Testis (tissue), 3 donors: ENCODE results near the gene ELL2. TPM values are rescaled to one million over a fixed set of nuclear protein-coding genes. Genes with fewer than 3 reads are reported as not detected.

Source experiments
- DNase-seq: peaks from one replicate; pipeline ENCODE4 v3.0.0-alpha.2; 2019
- H3K27ac ChIP-seq, 2 donors: fragments of 200-600 bp; sonication (generic); one replicate each; pipeline ENCODE4 v1.5.1; 2019
- H3K27me3 ChIP-seq: fragments of 200-600 bp; sonication (generic); one replicate; pipeline ENCODE4 v1.5.1; 2019
- H3K36me3 ChIP-seq: fragments of 200-600 bp; sonication (generic); one replicate; pipeline ENCODE4 v1.5.1; 2017; ENCODE audit warnings: low read depth; ENCODE audit errors: missing control alignments
- H3K4me1 ChIP-seq: fragments of 200-600 bp; sonication (generic); one replicate; pipeline ENCODE4 v1.5.1; 2019
- H3K4me3 ChIP-seq, 2 donors: fragments of 200-600 bp; sonication (generic); one replicate each; pipeline ENCODE4 v1.5.1; 2017 to 2019
- H3K9me3 ChIP-seq: fragments of 200-600 bp; sonication (generic); one replicate; pipeline ENCODE4 v1.5.1; 2017
- CTCF ChIP-seq, 3 experiments: fragments of 450-650 bp in 2 of 3; fragments of 200-600 bp in 1 of 3; sonication (generic) in 1 of 3; IDR thresholded peaks; one replicate each; pipeline ENCODE4 v1.5.1; 2016 to 2019; ENCODE audit warnings: antibody characterized with exemption in 3 of 3, mild to moderate bottlenecking in 2 of 3, moderate library complexity in 1 of 3
- POLR2A ChIP-seq: fragments of 450-650 bp; IDR thresholded peaks from one replicate; pipeline ENCODE4 v1.6.1; 2017; ENCODE audit warnings: antibody characterized with exemption, mild to moderate bottlenecking, moderate library complexity
- WGBS, 2 donors: methylation state at CpG; one replicate each; pipeline ENCODE4 v1.1.5; 2018; 5-methylcytosine and 5-hydroxymethylcytosine counted together
- intact Hi-C: fragments of 100-400 bp; cut with DNase I; formaldehyde crosslinking; loops from one replicate; pipeline ENCODE4 v1.15.1; 2023; ENCODE audit warnings: low total_unique reads
- polyA plus RNA-seq: library from polyadenylated mRNA; stranded (reverse); fragments of 350-450 nt; fragmentation: Illumina TruSeq; extraction: RNeasy Lipid Tissue Mini Kit (QIAGEN cat#74804); gene quantifications from one replicate; pipeline ENCODE4 v1.2.3, GENCODE V29; 2014; ENCODE audit warnings: low read depth, low replicate concordance; ENCODE audit not compliant: insufficient read depth
- total RNA-seq, 2 donors: library from RNA; depleted of rRNA; stranded (reverse); fragments of >200 nt; gene quantifications; one replicate each; pipeline ENCODE4 v1.2.3, GENCODE V29; 2016

Gene ELL2
- total and polyA plus RNA-seq, 3 donors from 2014 or later: 32.1 to 87.3 (median 78.9) TPM

GRCh38 chr5:95841914-95842812 lies 119.5 kb downstream of the ELL2 start:
- intact Hi-C loops: loop anchor here (10.0 kb wide), 1 partner anchor 197 kb away; the partner anchor contains the start of gene RFESD
- TF ChIP-seq POLR2A: no peak
- TF ChIP-seq CTCF (IDR thresholded peaks at IDR 0.05): no peak
- Histone ChIP-seq H3K27me3 (no peaks in the 10 kb centered on the region), H3K27ac (no peak overlapping the region), H3K4me1 (no peaks in the 10 kb centered on the region), H3K9me3 (no peaks in the 10 kb centered on the region), H3K36me3 (no peaks in the 10 kb centered on the region), H3K4me3 (no peak overlapping the region)
- DNase-seq: no peak
- WGBS, 2 donors: 88 to 95% methylated on average over 8 of the region's 8 CpGs

GRCh38 chr5:95840956-95841705 lies 120.5 kb downstream of the ELL2 start:
- intact Hi-C loops: loop anchor here (10.0 kb wide), 1 partner anchor 196 kb away; the partner anchor contains the start of gene RFESD

GRCh38 chr5:95839658-95840057 lies 122.0 kb downstream of the ELL2 start:
- WGBS, 2 donors: 83 to 87% methylated on average over 2 of the region's 2 CpGs
- Histone ChIP-seq H3K27me3 (no peaks in the 10 kb centered on the region), H3K4me1 (no peaks in the 10 kb centered on the region), H3K27ac (no peak overlapping the region), H3K4me3 (no peak overlapping the region), H3K9me3 (no peaks in the 10 kb centered on the region), H3K36me3 (no peaks in the 10 kb centered on the region)
- intact Hi-C loops: loop anchor here (10.0 kb wide), 1 partner anchor 195 kb away; the partner anchor contains the start of gene RFESD
- no peak for DNase-seq
- TF ChIP-seq CTCF (IDR thresholded peaks at IDR 0.05) (no peak), POLR2A (no peak)

More at GRCh38 chr5:95840956-95841705, 120.5 kb downstream of the ELL2 start:
- Histone ChIP-seq H3K9me3 (no peaks in the 10 kb centered on the region), H3K27me3 (no peaks in the 10 kb centered on the region), H3K4me1 (no peaks in the 10 kb centered on the region), H3K36me3 (no peaks in the 10 kb centered on the region), H3K27ac (no peak overlapping the region), H3K4me3 (no peak overlapping the region)
- 83 to 95% methylated on average over 1 of the region's 1 CpG for WGBS, 2 donors
- DNase-seq: no peak
- TF ChIP-seq POLR2A (no peak), CTCF (IDR thresholded peaks at IDR 0.05) (no peak)

- 100% methylated on average over 1 of the region's 1 CpG for WGBS, 2 donors
- intact Hi-C loops: no loop called here
- Histone ChIP-seq H3K4me1 (no peaks in the 10 kb centered on the region), H3K4me3 (no peak overlapping the region), H3K27me3 (no peaks in the 10 kb centered on the region), H3K36me3 (no peaks in the 10 kb centered on the region), H3K27ac (no peak overlapping the region), H3K9me3 (no peaks in the 10 kb centered on the region)
- DNase-seq: no peak
- no peak for TF ChIP-seq CTCF (IDR thresholded peaks at IDR 0.05)
- no peak for TF ChIP-seq POLR2A
These were observed 123.1 kb downstream of the ELL2 start for GRCh38 chr5:95838556-95838955.
